Measurements from ENCODE around the gene DGKQ. TPM values are rescaled to one million over a fixed set of nuclear protein-coding genes. Genes with fewer than 3 reads are reported as not detected.
A peak's percentile ranks its signal among the peaks of the same experiment; 100 is the strongest.
"Not testable (repeated sequence)": the region's sequence is repeated elsewhere in the genome, so short reads cannot be mapped to it uniquely, and the experiment has no call there.

The DGKQ gene
- total RNA-seq, 1 donor from 2014 or later, result 15.4 TPM

DNA sequence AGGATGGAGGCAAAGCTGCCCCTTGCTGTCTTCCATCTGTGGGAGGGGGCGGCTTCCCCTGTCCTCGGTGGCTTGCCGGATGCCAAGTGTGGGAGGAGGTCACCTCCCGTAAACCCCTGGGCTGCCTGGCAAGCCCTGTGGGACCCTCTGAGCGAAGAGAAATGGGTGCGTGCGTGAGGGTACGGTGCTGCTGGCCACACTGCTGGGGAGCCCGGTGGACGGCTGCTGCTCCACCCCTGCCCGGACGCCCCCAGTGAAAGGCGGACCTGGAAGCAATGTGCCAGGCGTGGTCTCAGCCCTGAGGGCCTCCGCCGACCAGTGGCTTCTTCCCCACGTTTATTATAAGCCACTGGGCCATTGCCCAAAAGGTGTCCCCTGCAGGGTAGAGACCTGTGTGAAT is 8.9 kb upstream of the DGKQ start:
- Mint-ChIP-seq H3K36me3 (ENCODE audit: low read depth) (no peaks in the 10 kb centered on the region), H3K4me3 (ENCODE audit: unreplicated experiment) (no peak overlapping the region), H3K27me3 (ENCODE audit: low read depth) (no peaks in the 10 kb centered on the region), H3K27ac (ENCODE audit: unreplicated experiment) (no peak overlapping the region), H3K4me1 (ENCODE audit: low read depth) (peaks cover 22% of the 10 kb centered on the region), H3K9me3 (ENCODE audit: low read depth) (no peaks in the 10 kb centered on the region)
- no peak for DNase-seq (ENCODE audit: low spot score)
- TF ChIP-seq, protein P1, sequence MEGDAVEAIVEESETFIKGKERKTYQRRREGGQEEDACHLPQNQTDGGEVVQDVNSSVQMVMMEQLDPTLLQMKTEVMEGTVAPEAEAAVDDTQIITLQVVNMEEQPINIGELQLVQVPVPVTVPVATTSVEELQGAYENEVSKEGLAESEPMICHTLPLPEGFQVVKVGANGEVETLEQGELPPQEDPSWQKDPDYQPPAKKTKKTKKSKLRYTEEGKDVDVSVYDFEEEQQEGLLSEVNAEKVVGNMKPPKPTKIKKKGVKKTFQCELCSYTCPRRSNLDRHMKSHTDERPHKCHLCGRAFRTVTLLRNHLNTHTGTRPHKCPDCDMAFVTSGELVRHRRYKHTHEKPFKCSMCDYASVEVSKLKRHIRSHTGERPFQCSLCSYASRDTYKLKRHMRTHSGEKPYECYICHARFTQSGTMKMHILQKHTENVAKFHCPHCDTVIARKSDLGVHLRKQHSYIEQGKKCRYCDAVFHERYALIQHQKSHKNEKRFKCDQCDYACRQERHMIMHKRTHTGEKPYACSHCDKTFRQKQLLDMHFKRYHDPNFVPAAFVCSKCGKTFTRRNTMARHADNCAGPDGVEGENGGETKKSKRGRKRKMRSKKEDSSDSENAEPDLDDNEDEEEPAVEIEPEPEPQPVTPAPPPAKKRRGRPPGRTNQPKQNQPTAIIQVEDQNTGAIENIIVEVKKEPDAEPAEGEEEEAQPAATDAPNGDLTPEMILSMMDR (IDR thresholded peaks at IDR 0.05), result no peak

DNA sequence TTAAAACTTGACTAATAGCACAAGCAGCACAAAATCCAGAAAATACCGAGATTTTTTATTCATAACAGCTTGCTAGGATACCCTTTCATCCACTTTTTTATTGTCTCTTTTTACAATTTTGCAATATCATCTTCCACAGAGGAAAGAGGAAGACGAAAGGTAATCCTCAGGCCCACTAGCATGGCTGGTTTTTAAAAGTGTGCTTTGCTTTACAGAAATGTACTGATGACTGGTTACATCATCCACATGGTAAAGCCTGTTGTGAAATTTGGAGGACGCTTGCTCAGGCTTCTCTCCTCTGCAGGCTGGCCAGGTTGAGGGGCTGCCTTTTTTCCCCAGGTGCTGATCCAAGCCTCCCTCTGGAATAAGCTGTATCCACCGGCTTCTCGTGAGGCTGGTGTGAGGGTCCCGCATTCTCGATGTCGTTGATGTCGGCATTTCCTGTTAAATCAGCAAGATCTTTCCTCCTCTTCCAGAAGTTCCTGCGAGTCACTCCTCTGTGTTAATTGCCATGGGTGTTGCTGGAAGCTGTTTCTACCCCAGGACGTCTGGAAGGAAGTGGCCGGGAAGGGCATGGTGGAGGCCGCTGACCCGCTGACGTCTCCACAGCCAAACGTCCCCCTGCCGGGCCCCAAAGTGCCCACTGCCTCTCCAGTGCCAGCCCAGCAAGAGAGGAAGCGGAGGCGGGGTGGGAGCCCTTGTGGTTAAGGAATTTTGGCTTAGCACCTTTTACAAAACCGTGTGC is 5.8 kb upstream of the DGKQ start:
- no peaks in the 10 kb centered on the region for H3K9me3 Mint-ChIP-seq (ENCODE audit: low read depth)
- H3K36me3 Mint-ChIP-seq (ENCODE audit: low read depth), result no peaks in the 10 kb centered on the region
- DNase-seq (ENCODE audit: low spot score), result no peak
- H3K27me3 Mint-ChIP-seq (ENCODE audit: low read depth), result no peaks in the 10 kb centered on the region
- H3K4me3 Mint-ChIP-seq (ENCODE audit: unreplicated experiment), result no peak overlapping the region
- peak overlapping the region; percentile 41 for H3K27ac Mint-ChIP-seq (ENCODE audit: unreplicated experiment)
- H3K4me1 Mint-ChIP-seq (ENCODE audit: low read depth), result peaks cover 8% of the 10 kb centered on the region
- TF ChIP-seq, protein P1 (IDR thresholded peaks at IDR 0.05), result no peak

DNA sequence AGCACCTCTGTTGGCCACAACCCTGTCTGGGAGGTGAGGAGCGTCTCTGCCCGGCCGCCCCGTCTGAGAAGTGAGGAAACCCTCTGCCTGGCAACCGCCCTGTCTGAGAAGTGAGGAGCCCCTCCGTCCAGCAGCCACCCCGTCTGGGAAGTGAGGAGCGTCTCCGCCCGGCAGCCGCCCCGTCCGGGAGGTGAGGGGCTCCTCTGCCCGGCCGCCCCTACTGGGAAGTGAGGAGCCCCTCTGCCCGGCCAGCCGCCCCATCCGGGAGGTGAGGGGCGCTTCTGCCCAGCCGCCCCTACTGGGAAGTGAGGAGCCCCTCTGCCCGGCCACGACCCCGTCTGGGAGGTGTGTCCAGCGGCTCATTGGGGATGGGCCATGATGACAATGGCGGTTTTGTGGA is 2.6 kb upstream of the DGKQ start:
- H3K9me3 Mint-ChIP-seq (ENCODE audit: low read depth); H3K27ac Mint-ChIP-seq (ENCODE audit: unreplicated experiment); H3K27me3 Mint-ChIP-seq (ENCODE audit: low read depth): not testable (repeated sequence)

DNA sequence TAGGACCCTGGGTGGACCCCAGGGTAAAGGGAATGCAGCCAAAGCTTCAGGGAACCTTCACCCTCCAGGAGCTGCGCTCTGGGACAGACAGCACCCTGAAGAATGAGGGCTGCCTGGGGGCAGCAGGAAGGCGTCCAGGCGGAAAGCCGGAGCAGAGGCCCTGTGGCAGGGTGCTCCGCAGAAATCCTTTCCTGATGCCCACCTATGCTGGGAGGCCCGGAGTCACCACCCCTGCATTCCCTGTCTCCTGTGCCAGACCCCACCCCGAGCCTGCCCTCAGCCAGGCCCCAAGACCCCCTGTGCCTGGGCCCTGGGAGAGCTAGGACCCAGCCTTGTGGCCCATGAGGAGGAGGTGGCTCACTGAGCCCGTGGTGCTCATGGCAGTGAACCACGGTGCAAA is 1.3 kb upstream of the DGKQ start:
- Mint-ChIP-seq H3K27me3 (ENCODE audit: low read depth) (no peaks in the 10 kb centered on the region), H3K9me3 (ENCODE audit: low read depth) (no peaks in the 10 kb centered on the region), H3K4me1 (ENCODE audit: low read depth) (peaks cover 15% of the 10 kb centered on the region), H3K27ac (ENCODE audit: unreplicated experiment) (no peak overlapping the region), H3K36me3 (ENCODE audit: low read depth) (no peaks in the 10 kb centered on the region), H3K4me3 (ENCODE audit: unreplicated experiment) (no peak overlapping the region)
- TF ChIP-seq, protein P1 (IDR thresholded peaks at IDR 0.05), result no peak
- DNase-seq (ENCODE audit: low spot score), result no peak

More for the DNA sequence above, 2.6 kb upstream of the DGKQ start:
- H3K4me3 Mint-ChIP-seq (ENCODE audit: unreplicated experiment); DNase-seq (ENCODE audit: low spot score); H3K36me3 Mint-ChIP-seq (ENCODE audit: low read depth): not testable (repeated sequence)
- peaks cover 15% of the 10 kb centered on the region for H3K4me1 Mint-ChIP-seq (ENCODE audit: low read depth)

DNA sequence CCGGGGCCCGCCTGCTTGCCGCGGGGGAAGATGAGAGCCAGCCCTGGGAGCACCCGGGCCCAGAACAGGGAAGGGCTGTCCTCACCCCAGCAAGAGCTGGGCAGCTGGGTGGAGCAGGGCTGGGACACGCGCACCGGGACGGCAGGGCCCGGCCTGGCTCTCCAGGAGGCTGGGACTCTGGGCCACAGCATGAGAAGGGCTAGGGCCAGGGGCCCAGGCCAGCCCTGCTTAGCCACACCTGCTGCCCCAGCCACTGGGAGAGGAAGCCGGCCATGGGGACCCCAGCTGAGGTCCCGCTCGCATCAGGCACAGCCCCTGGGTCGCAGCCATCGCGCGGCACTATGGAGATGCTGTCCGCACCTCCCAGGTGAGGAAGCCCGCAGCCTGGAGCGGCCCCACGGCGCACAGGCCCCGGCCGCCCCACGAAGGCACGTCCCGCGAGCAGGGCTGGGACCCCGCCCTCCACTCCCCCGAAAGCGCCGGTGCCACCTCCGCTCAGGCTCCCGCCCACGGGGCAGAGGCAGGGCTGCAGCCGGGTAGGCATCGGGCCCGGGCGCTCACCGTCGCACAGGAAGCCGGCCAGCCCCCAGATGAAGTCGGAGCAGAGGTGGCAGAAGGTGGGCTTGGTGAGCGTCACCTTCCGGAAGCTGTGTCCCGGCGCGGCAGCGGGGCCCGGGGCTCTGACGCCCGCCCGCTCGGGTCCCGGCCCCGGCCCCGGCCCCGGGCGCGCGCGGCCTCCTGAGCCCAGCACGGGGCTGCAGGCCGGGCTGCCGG is 531 bp downstream of the DGKQ start:
- no peaks in the 10 kb centered on the region for H3K9me3 Mint-ChIP-seq (ENCODE audit: low read depth)

More for the DNA sequence above, 531 bp downstream of the DGKQ start:
- TF ChIP-seq, protein P1 (IDR thresholded peaks at IDR 0.05), result no peak
- Mint-ChIP-seq H3K27ac (ENCODE audit: unreplicated experiment) (no peak overlapping the region), H3K36me3 (ENCODE audit: low read depth) (no peaks in the 10 kb centered on the region), H3K4me1 (ENCODE audit: low read depth) (peaks cover 7% of the 10 kb centered on the region), H3K4me3 (ENCODE audit: unreplicated experiment) (peak overlapping the region; percentile 59), H3K27me3 (ENCODE audit: low read depth) (no peaks in the 10 kb centered on the region)
- no peak for DNase-seq (ENCODE audit: low spot score)

Data from chondrocyte (in vitro differentiated cells).